Ishikawa (cell line): ENCODE data around the gene TRIM38.
A peak's percentile ranks its signal among the peaks of the same experiment; 100 is the strongest.

Experiments
- CEBPB ChIP-seq: IDR thresholded peaks from 2 replicates; pipeline ENCODE4 v1.6.1; 2012
- CREB1 ChIP-seq: IDR thresholded peaks from 2 replicates; pipeline ENCODE4 v1.6.1; 2012; ENCODE audit warnings: low read depth
- EGR1 ChIP-seq: IDR thresholded peaks from 2 replicates; pipeline ENCODE4 v1.6.1; 2012
- EP300 ChIP-seq: IDR thresholded peaks from 2 replicates; pipeline ENCODE4 v1.6.1; 2012; ENCODE audit warnings: borderline replicate concordance
- FOXM1 ChIP-seq: IDR thresholded peaks from 2 replicates; pipeline ENCODE4 v1.6.1; 2012; ENCODE audit warnings: low read depth, borderline replicate concordance
- MAX ChIP-seq: IDR thresholded peaks from 2 replicates; pipeline ENCODE4 v1.6.1; 2012
- NFIC ChIP-seq: IDR thresholded peaks from 2 replicates; pipeline ENCODE4 v1.6.1; 2012
- RAD21 ChIP-seq: IDR thresholded peaks from 2 replicates; pipeline ENCODE4 v1.6.1; 2012; ENCODE audit warnings: low read depth
- REST ChIP-seq: IDR thresholded peaks from 2 replicates; pipeline ENCODE4 v1.6.1; 2012; ENCODE audit warnings: low read depth, mild to moderate bottlenecking
- TAF1 ChIP-seq: IDR thresholded peaks from 2 replicates; pipeline ENCODE4 v1.6.1; 2012; ENCODE audit warnings: low read depth, mild to moderate bottlenecking
- TCF12 ChIP-seq: IDR thresholded peaks from 2 replicates; pipeline ENCODE4 v1.6.1; 2012; ENCODE audit warnings: low read depth
- TEAD4 ChIP-seq: IDR thresholded peaks from 2 replicates; pipeline ENCODE4 v1.6.1; 2012
- USF1 ChIP-seq: IDR thresholded peaks from 2 replicates; pipeline ENCODE4 v1.6.1; 2012
- YY1 ChIP-seq: IDR thresholded peaks from 2 replicates; pipeline ENCODE4 v1.6.1; 2012; ENCODE audit warnings: low read depth
- ZBTB7A ChIP-seq: IDR thresholded peaks from 2 replicates; pipeline ENCODE4 v1.6.1; 2012; ENCODE audit warnings: low read depth

The TRIM38 gene

GRCh38 chr6:26021350-26022131 is 58.9 kb downstream of the TRIM38 start:
- no peak for TF ChIP-seq ZBTB7A
- TF ChIP-seq TCF12, result peak; percentile 35; the same call in 1 of the 2 replicates
- TF ChIP-seq EP300, result no peak; the same call in 1 of the 2 replicates
- no peak for TF ChIP-seq NFIC
- peak; percentile 80 for TF ChIP-seq MAX
- TF ChIP-seq TAF1, result 0 out of 2 replicates have a peak, but pooled peaks have one; percentile 51
- peak; percentile 32; the same call in 1 of the 2 replicates for TF ChIP-seq FOXM1
- no peak for TF ChIP-seq REST
- 0 out of 2 replicates have a peak, but pooled peaks have one; percentile 7 for TF ChIP-seq TEAD4
- no peak for TF ChIP-seq EGR1
- no peak for TF ChIP-seq YY1
- peak; percentile 8; the same call in 1 of the 2 replicates for TF ChIP-seq CEBPB
- no peak for TF ChIP-seq USF1
- TF ChIP-seq CREB1, result peak; percentile 43; the same call in 1 of the 2 replicates
- no peak for TF ChIP-seq RAD21

- TF ChIP-seq TEAD4, result no peak
- TF ChIP-seq TAF1, result no peak
- TF ChIP-seq CEBPB, result no peak
- TF ChIP-seq NFIC, result no peak
- no peak for TF ChIP-seq TCF12
- no peak for TF ChIP-seq EGR1
- no peak for TF ChIP-seq MAX
- no peak for TF ChIP-seq YY1
- TF ChIP-seq REST, result no peak
These were observed 59.5 kb downstream of the TRIM38 start for GRCh38 chr6:26022132-26022472.

- no peak for TF ChIP-seq USF1
- no peak for TF ChIP-seq TEAD4
- TF ChIP-seq FOXM1, result no peak
- no peak for TF ChIP-seq NFIC
- no peak for TF ChIP-seq MAX
- TF ChIP-seq TCF12, result no peak
- TF ChIP-seq TAF1, result no peak
- no peak for TF ChIP-seq EP300
- no peak for TF ChIP-seq CEBPB
- no peak for TF ChIP-seq EGR1
- no peak for TF ChIP-seq CREB1
- TF ChIP-seq RAD21, result no peak
- TF ChIP-seq YY1, result no peak
- TF ChIP-seq REST, result no peak
- no peak for TF ChIP-seq ZBTB7A
These were observed 60.1 kb downstream of the TRIM38 start for GRCh38 chr6:26022737-26023136.

GRCh38 chr6:26024651-26025046 is 62.0 kb downstream of the TRIM38 start:
- no peak for TF ChIP-seq YY1
- no peak for TF ChIP-seq ZBTB7A
- no peak for TF ChIP-seq RAD21
- no peak for TF ChIP-seq CEBPB
- TF ChIP-seq TAF1, result no peak
- no peak for TF ChIP-seq EGR1
- TF ChIP-seq TEAD4, result no peak
- no peak for TF ChIP-seq CREB1
- no peak for TF ChIP-seq FOXM1
- TF ChIP-seq REST, result no peak
- TF ChIP-seq USF1, result no peak
- TF ChIP-seq EP300, result no peak
- TF ChIP-seq NFIC, result no peak
- no peak for TF ChIP-seq TCF12
